Uterus (tissue), 4 donors: ENCODE measurements around the gene KRTAP10-3. TPM values are rescaled to one million over a fixed set of nuclear protein-coding genes. Genes with fewer than 3 reads are reported as not detected.

Experiments used
- DNase-seq, 2 donors: peaks; one replicate each; pipeline ENCODE4 v3.0.0-alpha.2; 2019 to 2020
- H3K27ac ChIP-seq, 2 donors: fragments of 200-600 bp; sonication (generic); 1 replicate in 1 of 2; 2 replicates in 1 of 2; pipeline ENCODE4 v1.5.1; 2016 to 2018
- H3K27me3 ChIP-seq, 2 donors: fragments of 200-600 bp; sonication (generic); one replicate each; pipeline ENCODE4 v1.5.1; 2018 to 2019; ENCODE audit warnings: control low read depth in 1 of 2
- H3K36me3 ChIP-seq, 2 donors: fragments of 200-600 bp; sonication (generic); one replicate each; pipeline ENCODE4 v1.5.1; 2019; ENCODE audit warnings: control low read depth in 1 of 2
- H3K4me1 ChIP-seq, 2 donors: fragments of 200-600 bp; sonication (generic); one replicate each; pipeline ENCODE4 v1.5.1; 2018 to 2019; ENCODE audit warnings: control low read depth in 1 of 2
- H3K4me3 ChIP-seq, 2 donors: fragments of 200-600 bp; sonication (generic); 1 replicate in 1 of 2; 2 replicates in 1 of 2; pipeline ENCODE4 v1.5.1; 2018 to 2019; ENCODE audit warnings: mild to moderate bottlenecking in 1 of 2
- H3K9me3 ChIP-seq, 2 donors: fragments of 200-600 bp; sonication (generic); one replicate each; pipeline ENCODE4 v1.5.1; 2019; ENCODE audit warnings: control low read depth in 1 of 2
- CTCF ChIP-seq, 4 experiments: fragments of 200-600 bp in 2 of 4; fragments of 450-650 bp in 2 of 4; sonication (generic) in 2 of 4; IDR thresholded peaks; one replicate each; pipeline ENCODE4 v1.5.1; 2016 to 2019; ENCODE audit warnings: antibody characterized with exemption in 4 of 4, mild to moderate bottlenecking in 2 of 4, moderate library complexity in 1 of 4
- POLR2A ChIP-seq, 2 donors: fragments of 450-650 bp; IDR thresholded peaks; one replicate each; pipeline ENCODE4 v1.6.1; 2016; ENCODE audit warnings: antibody characterized with exemption in 2 of 2, mild to moderate bottlenecking in 1 of 2, moderate library complexity in 1 of 2
- intact Hi-C: fragments of 100-400 bp; cut with DNase I; formaldehyde crosslinking; loops from one replicate; pipeline ENCODE4 v1.15.1; 2023; ENCODE audit warnings: low total_unique reads
- total RNA-seq, 4 donors: library from RNA; depleted of rRNA in 3 of 4; stranded (reverse); fragments of >200 nt in 3 of 4; gene quantifications; one replicate each; pipeline versions ENCODE4 v1.1.0 to v1.2.4, GENCODE V29; 2014 to 2023
- donor health status: DM: yes; HTN: yes; CAD: no.

KRTAP10-3 gene, protein sequence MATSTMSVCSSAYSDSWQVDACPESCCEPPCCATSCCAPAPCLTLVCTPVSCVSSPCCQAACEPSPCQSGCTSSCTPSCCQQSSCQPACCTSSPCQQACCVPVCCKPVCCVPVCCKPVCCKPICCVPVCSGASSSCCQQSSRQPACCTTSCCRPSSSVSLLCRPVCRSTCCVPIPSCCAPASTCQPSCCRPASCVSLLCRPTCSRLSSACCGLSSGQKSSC
- total RNA-seq, result not detected

GRCh38 chr21:44558695-44559094, at the start of gene KRTAP10-3:
Gene KRTAP10-3 (minus strand): TSS chr21:44558795. CDS start chr21:44558715, 80 bp downstream.
- Histone ChIP-seq H3K27ac (no peak within 1 kb of the TSS), H3K9me3 (peaks cover 0 to 3% of the 10 kb centered on the region in 2 donors), H3K4me1 (no peaks in the 10 kb centered on the region), H3K4me3 (no peak within 1 kb of the TSS), H3K36me3 (no peaks in the 10 kb centered on the region), H3K27me3 (no peaks in the 10 kb centered on the region)
- intact Hi-C loops, result no loop called here
- no peak for DNase-seq
- TF ChIP-seq POLR2A (IDR thresholded peaks at IDR 0.05) (no peak), CTCF (IDR thresholded peaks at IDR 0.05) (no peak)

DNA sequence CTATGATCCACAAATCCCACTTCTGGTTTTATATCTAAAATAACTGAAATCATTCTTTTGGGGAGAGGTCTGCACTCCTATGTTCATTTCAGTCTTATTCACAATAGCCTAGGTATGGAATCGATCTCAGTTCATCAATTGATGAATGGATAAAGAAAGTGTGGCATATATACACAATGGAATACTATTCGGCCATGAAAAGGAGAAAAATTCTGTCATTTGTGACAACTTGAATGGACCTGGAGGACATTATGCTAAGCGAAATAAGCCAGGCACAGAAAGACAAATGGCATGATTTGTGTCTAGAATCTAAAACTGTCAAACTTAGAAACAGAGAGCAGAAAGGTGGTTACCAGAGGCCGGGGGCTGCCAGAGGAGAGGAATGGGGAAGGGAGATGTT, 47.9 kb upstream of the KRTAP10-3 start:
- Histone ChIP-seq H3K4me1 (no peaks in the 10 kb centered on the region), H3K27ac (no peak overlapping the region), H3K4me3 (no peak overlapping the region), H3K9me3 (peaks cover 0 to 2% of the 10 kb centered on the region in 2 donors), H3K36me3 (no peaks in the 10 kb centered on the region), H3K27me3 (no peaks in the 10 kb centered on the region)
- no peak for TF ChIP-seq POLR2A (IDR thresholded peaks at IDR 0.05)
- no peak for TF ChIP-seq CTCF (IDR thresholded peaks at IDR 0.05)
- DNase-seq, result no peak
- intact Hi-C loops, result no loop called here

- Histone ChIP-seq H3K9me3 (no peaks in the 10 kb centered on the region), H3K27ac (no peak overlapping the region), H3K36me3 (no peaks in the 10 kb centered on the region), H3K4me1 (no peaks in the 10 kb centered on the region), H3K27me3 (no peaks in the 10 kb centered on the region), H3K4me3 (no peak overlapping the region)
- no peak for TF ChIP-seq POLR2A (IDR thresholded peaks at IDR 0.05)
- no peak for TF ChIP-seq CTCF (IDR thresholded peaks at IDR 0.05)
- DNase-seq, result no peak
- intact Hi-C loops, result no loop called here
These were observed 45.3 kb upstream of the KRTAP10-3 start for GRCh38 chr21:44603911-44604310.

DNA sequence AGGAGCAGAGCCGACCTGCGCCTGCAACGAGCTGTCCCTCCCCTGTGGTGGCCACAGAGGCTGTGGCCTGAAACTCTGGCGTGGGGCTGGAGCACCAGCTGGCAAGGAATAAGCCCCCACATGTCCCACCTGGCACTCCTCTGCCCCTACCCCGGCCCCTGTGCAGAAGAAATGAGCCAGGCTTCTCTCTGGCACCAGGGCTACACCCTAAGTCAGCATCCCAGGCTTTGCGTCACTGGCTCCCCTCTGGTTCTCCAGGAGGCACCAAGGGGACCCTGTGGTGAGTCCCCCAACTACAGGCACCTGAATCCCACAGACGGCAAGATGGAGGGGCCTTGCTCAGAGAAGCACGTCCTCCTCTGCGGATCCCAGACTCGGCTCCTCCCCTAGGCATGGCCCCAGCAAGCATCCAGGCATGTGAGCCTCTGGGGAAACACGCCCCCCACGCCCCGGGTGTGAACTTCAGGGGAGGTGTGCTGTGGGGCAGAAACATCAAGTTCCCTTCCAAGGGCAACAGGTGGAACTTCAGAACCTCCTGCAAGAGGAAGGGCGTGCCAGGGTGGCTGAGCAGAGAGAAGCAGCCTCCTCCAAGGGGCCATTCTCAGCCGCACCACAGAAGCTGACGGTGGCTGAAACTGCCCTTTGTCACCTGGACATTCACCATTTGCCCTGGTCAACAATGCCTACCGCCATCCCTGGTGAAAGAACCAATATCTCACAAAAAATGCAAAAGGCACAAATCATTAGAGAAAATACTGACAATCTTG, 44.7 kb upstream of the KRTAP10-3 start:
- H3K4me1 ChIP-seq, result no peaks in the 10 kb centered on the region
- H3K9me3 ChIP-seq, result no peaks in the 10 kb centered on the region
- no peak for DNase-seq
- intact Hi-C loops, result no loop called here
- no peaks in the 10 kb centered on the region for H3K27me3 ChIP-seq
- no peak overlapping the region for H3K27ac ChIP-seq
- no peaks in the 10 kb centered on the region for H3K36me3 ChIP-seq
- no peak for TF ChIP-seq CTCF (IDR thresholded peaks at IDR 0.05)
- TF ChIP-seq POLR2A (IDR thresholded peaks at IDR 0.05), result no peak
- H3K4me3 ChIP-seq, result no peak overlapping the region

- Histone ChIP-seq H3K4me3 (no peak overlapping the region), H3K36me3 (no peaks in the 10 kb centered on the region), H3K4me1 (no peaks in the 10 kb centered on the region), H3K27me3 (no peaks in the 10 kb centered on the region), H3K9me3 (no peaks in the 10 kb centered on the region), H3K27ac (no peak overlapping the region)
- no peak for TF ChIP-seq CTCF (IDR thresholded peaks at IDR 0.05)
- no peak for TF ChIP-seq POLR2A (IDR thresholded peaks at IDR 0.05)
- intact Hi-C loops, result no loop called here
- DNase-seq, result no peak
These were observed 43.9 kb upstream of the KRTAP10-3 start for GRCh38 chr21:44602463-44602850.
